Measurements from ENCODE around the gene MARF1. TPM values are rescaled to one million over a fixed set of nuclear protein-coding genes. Genes with fewer than 3 reads are reported as not detected.

MARF1 gene
- polyA plus RNA-seq, 3 donors, result 5.7 to 39.9 (median 9.8) TPM

DNA sequence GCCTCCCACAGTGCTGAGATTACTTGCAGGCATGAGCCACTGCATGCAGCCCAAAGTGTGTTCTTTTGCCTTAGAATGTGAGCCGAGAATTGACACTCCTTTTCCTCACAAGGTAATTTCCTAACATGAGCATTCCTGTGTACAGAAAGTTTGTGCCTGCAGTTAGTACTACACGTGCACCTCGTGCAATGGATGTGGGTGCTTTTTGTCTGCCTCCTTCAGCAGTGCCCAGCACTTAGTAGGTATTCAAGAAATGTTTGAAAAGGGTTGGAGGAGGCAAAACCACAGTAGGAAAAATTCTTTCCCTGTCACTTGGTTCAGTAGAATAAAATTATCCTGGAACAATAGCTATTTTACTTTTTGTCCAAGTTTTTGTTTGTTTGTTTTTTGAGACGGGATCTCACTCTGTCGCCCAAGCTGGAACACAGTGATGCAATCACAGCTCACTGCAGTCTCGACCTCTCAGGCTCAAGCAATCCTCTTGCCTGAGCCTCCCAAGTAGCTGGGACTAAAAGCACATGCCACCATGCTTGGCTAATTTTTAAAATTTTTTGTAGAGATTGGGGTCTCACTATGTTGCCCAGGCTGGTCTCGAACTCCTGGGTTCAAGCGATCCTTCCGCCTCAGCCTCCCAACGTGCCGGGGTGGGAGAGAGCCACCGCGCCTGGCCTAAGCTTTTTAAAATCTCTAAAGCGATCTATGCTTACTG lies 9.5 kb upstream of the MARF1 start:
- Histone ChIP-seq H3K4me1 (ENCODE audit: control insufficient read depth in 1 of 2, insufficient read depth in 2 of 2, low read length in 2 of 2) (peaks cover 16 to 34% of the 10 kb centered on the region in 2 donors), H3K27me3 (ENCODE audit: control insufficient read depth in 2 of 2, insufficient read depth in 2 of 2, low read length in 2 of 2) (no peaks in the 10 kb centered on the region), H3K4me2 (replicated peaks; ENCODE audit: extremely low read depth, low read length, poor library complexity, severe bottlenecking) (no peak overlapping the region), H3K9ac (ENCODE audit: insufficient read depth, low read length, poor library complexity, severe bottlenecking) (no peak overlapping the region), H3K9me3 (replicated peaks in 1 of 2; ENCODE audit: control insufficient read depth in 1 of 2, insufficient read depth in 1 of 2, low read length in 2 of 2) (no peaks in the 10 kb centered on the region), H4K20me1 (ENCODE audit: insufficient read depth, low read length) (peaks cover 63% of the 10 kb centered on the region), H3K27ac (ENCODE audit: low read depth in 1 of 2, low read length in 2 of 2) (no peak overlapping the region), H3K4me3 (replicated peaks in 1 of 3; ENCODE audit: low read depth in 2 of 3, low read length in 3 of 3) (no peak overlapping the region), H2AFZ (ENCODE audit: insufficient read depth, low read depth, low read length, poor library complexity, severe bottlenecking) (no peak overlapping the region), H3K79me2 (ENCODE audit: insufficient read depth, low read length) (peaks cover 70% of the 10 kb centered on the region), H3K36me3 (replicated peaks in 1 of 2; ENCODE audit: control insufficient read depth in 1 of 2, insufficient read depth in 2 of 2, low read length in 2 of 2) (peaks cover 0 to 44% of the 10 kb centered on the region in 2 donors)
- WGBS (ENCODE audit: insufficient coverage), result 97% methylated on average over 8 of the region's 14 CpGs
- Mint-ChIP-seq H3K4me1 (peaks cover 24% of the 10 kb centered on the region), H3K27me3 (ENCODE audit: low read depth in 3 of 3) (peaks cover 0 to 4% (median 0%) of the 10 kb centered on the region in 3 donors), H3K36me3 (peaks cover 23 to 27% of the 10 kb centered on the region in 2 donors), H3K9me3 (no peaks in the 10 kb centered on the region), H3K4me3 (no peak overlapping the region), H3K27ac (peak overlapping the region in 2 of 7 donors; percentile 20 to 26)
- intact Hi-C loops (cut with micrococcal nuclease), result no loop called here
- DNase-seq, result no peak
- TF ChIP-seq, protein P1, sequence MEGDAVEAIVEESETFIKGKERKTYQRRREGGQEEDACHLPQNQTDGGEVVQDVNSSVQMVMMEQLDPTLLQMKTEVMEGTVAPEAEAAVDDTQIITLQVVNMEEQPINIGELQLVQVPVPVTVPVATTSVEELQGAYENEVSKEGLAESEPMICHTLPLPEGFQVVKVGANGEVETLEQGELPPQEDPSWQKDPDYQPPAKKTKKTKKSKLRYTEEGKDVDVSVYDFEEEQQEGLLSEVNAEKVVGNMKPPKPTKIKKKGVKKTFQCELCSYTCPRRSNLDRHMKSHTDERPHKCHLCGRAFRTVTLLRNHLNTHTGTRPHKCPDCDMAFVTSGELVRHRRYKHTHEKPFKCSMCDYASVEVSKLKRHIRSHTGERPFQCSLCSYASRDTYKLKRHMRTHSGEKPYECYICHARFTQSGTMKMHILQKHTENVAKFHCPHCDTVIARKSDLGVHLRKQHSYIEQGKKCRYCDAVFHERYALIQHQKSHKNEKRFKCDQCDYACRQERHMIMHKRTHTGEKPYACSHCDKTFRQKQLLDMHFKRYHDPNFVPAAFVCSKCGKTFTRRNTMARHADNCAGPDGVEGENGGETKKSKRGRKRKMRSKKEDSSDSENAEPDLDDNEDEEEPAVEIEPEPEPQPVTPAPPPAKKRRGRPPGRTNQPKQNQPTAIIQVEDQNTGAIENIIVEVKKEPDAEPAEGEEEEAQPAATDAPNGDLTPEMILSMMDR (IDR thresholded peaks at IDR 0.05), result no peak

DNA sequence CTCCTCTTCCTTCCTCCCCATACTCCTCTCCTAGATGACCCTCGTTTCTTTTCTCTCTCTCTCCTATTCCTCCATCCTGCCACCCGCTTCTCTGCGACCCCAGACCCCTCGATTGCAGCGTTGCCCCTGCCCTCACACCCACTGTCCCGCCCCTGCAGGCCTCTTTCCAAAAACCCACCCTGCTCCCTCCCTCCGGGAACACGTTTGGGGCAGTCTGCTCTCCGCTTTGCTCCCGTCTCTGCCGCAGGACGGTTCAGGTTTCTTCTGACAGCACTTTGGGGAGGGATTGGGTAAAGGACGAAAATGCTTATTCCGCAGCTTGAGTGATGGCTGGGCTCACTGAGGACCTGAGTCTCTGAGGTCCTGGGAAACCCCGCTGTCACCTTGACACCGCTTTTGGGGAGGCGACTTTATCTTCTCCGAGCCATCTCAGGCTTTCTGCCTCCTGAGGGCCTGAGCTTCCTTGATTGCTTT lies 7.8 kb upstream of the MARF1 start:
- H3K4me1 Mint-ChIP-seq, result peaks cover 24% of the 10 kb centered on the region
- peak overlapping the region; percentile 97 to 100 (median 99) for H3K27ac Mint-ChIP-seq
- H2AFZ ChIP-seq (ENCODE audit: insufficient read depth, low read depth, low read length, poor library complexity, severe bottlenecking), result peak overlapping the region; percentile 98
- peaks cover 15 to 20% of the 10 kb centered on the region in 2 donors for H3K36me3 Mint-ChIP-seq
- H3K4me1 ChIP-seq (ENCODE audit: control insufficient read depth in 1 of 2, insufficient read depth in 2 of 2, low read length in 2 of 2), result peaks cover 16 to 34% of the 10 kb centered on the region in 2 donors
- intact Hi-C loops (cut with micrococcal nuclease), result no loop called here
- TF ChIP-seq, protein P1 (IDR thresholded peaks at IDR 0.05), result no peak
- peak overlapping the region; percentile 100 for H3K4me3 Mint-ChIP-seq
- peaks cover 48% of the 10 kb centered on the region for H4K20me1 ChIP-seq (ENCODE audit: insufficient read depth, low read length)
- H3K36me3 ChIP-seq (replicated peaks in 1 of 2; ENCODE audit: control insufficient read depth in 1 of 2, insufficient read depth in 2 of 2, low read length in 2 of 2), result peaks cover 0 to 34% of the 10 kb centered on the region in 2 donors
- H3K27ac ChIP-seq (ENCODE audit: low read depth in 1 of 2, low read length in 2 of 2), result peak overlapping the region; percentile 71 to 95
- WGBS (ENCODE audit: insufficient coverage), result 1% methylated on average over 10 of the region's 18 CpGs
- H3K9me3 ChIP-seq (replicated peaks in 1 of 2; ENCODE audit: control insufficient read depth in 1 of 2, insufficient read depth in 1 of 2, low read length in 2 of 2), result no peaks in the 10 kb centered on the region
- peaks cover 0 to 4% (median 0%) of the 10 kb centered on the region in 3 donors for H3K27me3 Mint-ChIP-seq (ENCODE audit: low read depth in 3 of 3)
- H3K9ac ChIP-seq (ENCODE audit: insufficient read depth, low read length, poor library complexity, severe bottlenecking), result peak overlapping the region; percentile 95
- no peaks in the 10 kb centered on the region for H3K9me3 Mint-ChIP-seq
- peak overlapping the region; percentile 96 for H3K4me2 ChIP-seq (replicated peaks; ENCODE audit: extremely low read depth, low read length, poor library complexity, severe bottlenecking)
- H3K27me3 ChIP-seq (ENCODE audit: control insufficient read depth in 2 of 2, insufficient read depth in 2 of 2, low read length in 2 of 2), result no peaks in the 10 kb centered on the region
- peak in 1 of 3 donors; percentile 16 for DNase-seq
- H3K4me3 ChIP-seq (replicated peaks in 1 of 3; ENCODE audit: low read depth in 2 of 3, low read length in 3 of 3), result peak overlapping the region; percentile 82 to 86 (median 83)
- peaks cover 54% of the 10 kb centered on the region for H3K79me2 ChIP-seq (ENCODE audit: insufficient read depth, low read length)
